ENCODE data around the gene CPT1B.

- TF ChIP-seq, protein P1, sequence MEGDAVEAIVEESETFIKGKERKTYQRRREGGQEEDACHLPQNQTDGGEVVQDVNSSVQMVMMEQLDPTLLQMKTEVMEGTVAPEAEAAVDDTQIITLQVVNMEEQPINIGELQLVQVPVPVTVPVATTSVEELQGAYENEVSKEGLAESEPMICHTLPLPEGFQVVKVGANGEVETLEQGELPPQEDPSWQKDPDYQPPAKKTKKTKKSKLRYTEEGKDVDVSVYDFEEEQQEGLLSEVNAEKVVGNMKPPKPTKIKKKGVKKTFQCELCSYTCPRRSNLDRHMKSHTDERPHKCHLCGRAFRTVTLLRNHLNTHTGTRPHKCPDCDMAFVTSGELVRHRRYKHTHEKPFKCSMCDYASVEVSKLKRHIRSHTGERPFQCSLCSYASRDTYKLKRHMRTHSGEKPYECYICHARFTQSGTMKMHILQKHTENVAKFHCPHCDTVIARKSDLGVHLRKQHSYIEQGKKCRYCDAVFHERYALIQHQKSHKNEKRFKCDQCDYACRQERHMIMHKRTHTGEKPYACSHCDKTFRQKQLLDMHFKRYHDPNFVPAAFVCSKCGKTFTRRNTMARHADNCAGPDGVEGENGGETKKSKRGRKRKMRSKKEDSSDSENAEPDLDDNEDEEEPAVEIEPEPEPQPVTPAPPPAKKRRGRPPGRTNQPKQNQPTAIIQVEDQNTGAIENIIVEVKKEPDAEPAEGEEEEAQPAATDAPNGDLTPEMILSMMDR (IDR thresholded peaks at IDR 0.05): no peak
- TF ChIP-seq POLR2A (IDR thresholded peaks at IDR 0.05): no peak
Observed at GRCh38 chr22:50546326-50547262, 31.6 kb downstream of the CPT1B start.

Data from uterus (tissue), 2 donors.